Hepatocyte (in vitro differentiated cells): Measurements from ENCODE around the gene MAP3K20.

ENCODE experiments used
- EZH2 ChIP-seq: fragments of 200-600 bp; sonication (generic); IDR thresholded peaks from 2 replicates; pipeline ENCODE4 v1.6.1; 2016; ENCODE audit warnings: antibody characterized with exemption, mild to moderate bottlenecking, borderline replicate concordance
- EZH2phosphoT487 ChIP-seq: fragments of 200-600 bp; sonication (generic); IDR thresholded peaks from one replicate; pipeline ENCODE4 v1.6.1; 2018; ENCODE audit warnings: antibody characterized with exemption, mild to moderate bottlenecking, low read depth, moderate library complexity; ENCODE audit not compliant: unreplicated experiment, severe bottlenecking
- TF ChIP-seq, protein P1 (sequence below): fragments of 200-600 bp; sonication (generic); IDR thresholded peaks from 2 replicates; pipeline ENCODE4 v1.5.1; 2016; ENCODE audit warnings: antibody characterized with exemption, mild to moderate bottlenecking; ENCODE audit not compliant: poor library complexity

DNA sequence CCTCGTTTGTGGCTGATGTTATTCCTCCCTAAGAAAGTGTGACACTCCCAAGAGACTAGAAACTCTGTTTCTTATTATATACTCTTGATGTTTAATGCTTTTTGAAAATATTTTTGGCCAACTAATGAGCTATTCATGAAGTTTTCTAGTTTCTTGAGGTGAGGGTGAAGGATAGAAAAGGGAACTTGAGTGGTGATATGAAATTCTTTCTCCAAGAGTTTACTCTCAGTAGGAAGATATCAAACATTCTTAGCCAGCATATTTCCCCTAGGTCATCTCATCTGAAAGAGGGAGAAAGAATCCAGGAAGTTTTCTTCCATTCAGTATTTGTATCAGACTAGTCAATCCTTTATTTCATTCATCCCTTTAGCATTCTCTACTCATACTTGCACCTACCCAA, 95.7 kb downstream of the MAP3K20 start:
- TF ChIP-seq EZH2phosphoT487 (no peak), EZH2 (no peak)
- TF ChIP-seq, protein P1, sequence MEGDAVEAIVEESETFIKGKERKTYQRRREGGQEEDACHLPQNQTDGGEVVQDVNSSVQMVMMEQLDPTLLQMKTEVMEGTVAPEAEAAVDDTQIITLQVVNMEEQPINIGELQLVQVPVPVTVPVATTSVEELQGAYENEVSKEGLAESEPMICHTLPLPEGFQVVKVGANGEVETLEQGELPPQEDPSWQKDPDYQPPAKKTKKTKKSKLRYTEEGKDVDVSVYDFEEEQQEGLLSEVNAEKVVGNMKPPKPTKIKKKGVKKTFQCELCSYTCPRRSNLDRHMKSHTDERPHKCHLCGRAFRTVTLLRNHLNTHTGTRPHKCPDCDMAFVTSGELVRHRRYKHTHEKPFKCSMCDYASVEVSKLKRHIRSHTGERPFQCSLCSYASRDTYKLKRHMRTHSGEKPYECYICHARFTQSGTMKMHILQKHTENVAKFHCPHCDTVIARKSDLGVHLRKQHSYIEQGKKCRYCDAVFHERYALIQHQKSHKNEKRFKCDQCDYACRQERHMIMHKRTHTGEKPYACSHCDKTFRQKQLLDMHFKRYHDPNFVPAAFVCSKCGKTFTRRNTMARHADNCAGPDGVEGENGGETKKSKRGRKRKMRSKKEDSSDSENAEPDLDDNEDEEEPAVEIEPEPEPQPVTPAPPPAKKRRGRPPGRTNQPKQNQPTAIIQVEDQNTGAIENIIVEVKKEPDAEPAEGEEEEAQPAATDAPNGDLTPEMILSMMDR: no peak
